HUDEP-2 (cell line): Measurements from ENCODE around the gene EFEMP2.

Experiments
- DNase-seq, 76 experiments: peaks; one replicate each; lab custom pipeline; 2025; ENCODE audit not compliant: unreplicated experiment in 76 of 76; lab: John Stamatoyannopoulos, UW

The EFEMP2 gene

DNA sequence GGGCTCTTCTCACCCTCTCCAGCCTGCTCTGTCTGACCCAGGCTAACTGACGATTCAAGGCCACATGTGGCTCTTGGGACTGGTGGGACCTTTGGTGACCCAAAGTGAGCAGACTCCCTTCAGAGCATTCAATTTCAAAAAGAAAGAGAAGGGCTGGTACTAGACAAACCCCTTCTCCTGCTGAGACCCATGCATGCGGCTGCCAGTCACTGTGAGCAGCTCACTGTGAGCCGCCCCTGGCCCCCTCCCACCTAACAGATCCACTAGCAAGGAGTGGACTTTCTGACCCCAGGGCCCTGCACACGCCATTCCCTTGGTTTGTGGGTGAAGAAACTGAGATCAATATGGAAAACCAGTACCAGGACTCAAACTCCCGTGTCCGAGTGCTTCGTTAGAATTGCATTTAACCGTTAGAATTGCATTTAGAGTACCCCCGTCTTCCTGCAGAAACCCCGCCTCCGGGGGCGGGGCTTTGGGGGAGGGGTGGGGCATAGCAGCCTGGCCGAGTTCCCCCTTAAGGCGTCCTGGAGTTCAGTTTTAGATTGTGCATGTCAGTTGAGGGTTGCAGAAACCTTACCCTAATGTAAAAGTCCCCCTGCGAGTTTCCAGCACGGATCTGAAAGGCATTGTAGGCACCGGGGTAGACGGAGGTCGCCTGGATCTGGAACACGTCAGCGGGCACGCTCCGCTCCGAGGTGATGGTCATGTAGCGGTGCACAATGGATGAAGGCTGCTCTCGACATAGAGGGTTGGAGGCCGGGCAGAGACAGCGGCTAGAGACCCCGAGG, 5.1 kb downstream of the EFEMP2 start:
- DNase-seq = peak in 4 of 76 experiments; percentile 3 to 15 (median 6)

DNA sequence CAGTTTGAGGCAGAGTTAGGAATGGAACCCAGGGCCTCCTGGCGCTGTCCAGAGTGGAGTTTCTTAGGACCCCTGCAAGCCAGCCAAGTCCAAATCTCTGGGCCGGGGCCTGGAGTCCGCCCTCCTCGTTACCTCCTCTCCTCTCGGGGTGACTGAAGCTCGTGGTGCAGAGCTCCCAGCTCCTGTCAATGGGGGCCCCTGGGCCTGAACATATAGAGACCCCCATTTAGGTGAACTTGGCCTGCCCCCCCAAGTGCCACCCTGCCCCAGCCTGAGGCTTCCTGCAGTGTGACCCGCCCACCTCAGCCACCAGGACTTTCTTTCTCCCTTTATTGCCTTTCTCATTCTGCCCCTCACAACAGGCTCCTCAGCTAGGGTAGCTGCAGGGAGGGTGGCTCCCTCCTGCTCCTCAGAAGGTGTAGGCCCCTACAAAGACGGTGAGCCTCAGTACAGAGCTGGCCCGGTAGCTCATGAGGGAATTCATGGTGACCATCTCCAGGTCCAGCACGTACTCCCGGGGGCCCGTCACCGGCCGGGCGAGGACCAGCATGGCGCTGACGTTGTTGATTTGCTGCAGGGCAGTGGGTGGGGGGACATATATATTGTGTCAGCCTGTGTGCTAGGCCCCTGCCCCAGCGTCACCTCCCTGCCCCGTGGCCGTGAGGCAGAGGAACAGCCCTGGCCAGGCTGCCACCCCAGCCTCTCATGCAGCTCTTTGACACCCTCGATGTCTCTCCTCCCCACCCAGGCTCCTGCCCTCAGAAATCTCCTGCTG, 5.9 kb downstream of the EFEMP2 start:
- no peak for DNase-seq

DNA sequence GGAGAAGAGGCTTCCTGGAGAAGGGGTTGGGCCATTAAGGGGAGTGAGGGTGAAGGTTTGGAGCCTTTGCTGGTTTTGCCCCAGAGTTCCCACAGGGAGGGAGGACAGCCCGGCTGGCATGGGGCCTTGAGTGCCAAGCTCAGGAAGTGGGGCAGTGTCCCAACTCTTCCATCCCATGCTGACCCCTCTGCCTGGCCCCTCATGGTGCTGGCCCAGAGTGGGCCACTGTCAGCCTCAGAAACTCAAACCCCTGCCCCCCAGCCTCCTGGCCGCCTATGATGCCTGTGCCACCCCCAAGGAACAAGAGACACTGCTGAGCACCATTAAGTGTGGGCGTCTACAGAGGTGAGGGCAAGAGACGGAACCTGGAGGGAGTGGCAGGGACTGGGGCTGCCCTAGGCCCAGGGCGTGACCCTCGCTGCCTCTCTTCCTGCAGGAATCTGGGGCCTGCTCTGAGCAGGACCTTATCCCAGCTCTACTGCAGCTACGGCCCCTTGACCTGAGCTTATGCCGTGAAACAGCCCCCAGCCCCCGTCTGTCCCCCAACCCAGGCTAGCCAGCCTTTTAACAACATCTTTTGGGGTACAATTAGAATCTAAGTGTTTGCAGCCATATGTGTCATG, 6.9 kb downstream of the EFEMP2 start:
- DNase-seq = no peak

DNA sequence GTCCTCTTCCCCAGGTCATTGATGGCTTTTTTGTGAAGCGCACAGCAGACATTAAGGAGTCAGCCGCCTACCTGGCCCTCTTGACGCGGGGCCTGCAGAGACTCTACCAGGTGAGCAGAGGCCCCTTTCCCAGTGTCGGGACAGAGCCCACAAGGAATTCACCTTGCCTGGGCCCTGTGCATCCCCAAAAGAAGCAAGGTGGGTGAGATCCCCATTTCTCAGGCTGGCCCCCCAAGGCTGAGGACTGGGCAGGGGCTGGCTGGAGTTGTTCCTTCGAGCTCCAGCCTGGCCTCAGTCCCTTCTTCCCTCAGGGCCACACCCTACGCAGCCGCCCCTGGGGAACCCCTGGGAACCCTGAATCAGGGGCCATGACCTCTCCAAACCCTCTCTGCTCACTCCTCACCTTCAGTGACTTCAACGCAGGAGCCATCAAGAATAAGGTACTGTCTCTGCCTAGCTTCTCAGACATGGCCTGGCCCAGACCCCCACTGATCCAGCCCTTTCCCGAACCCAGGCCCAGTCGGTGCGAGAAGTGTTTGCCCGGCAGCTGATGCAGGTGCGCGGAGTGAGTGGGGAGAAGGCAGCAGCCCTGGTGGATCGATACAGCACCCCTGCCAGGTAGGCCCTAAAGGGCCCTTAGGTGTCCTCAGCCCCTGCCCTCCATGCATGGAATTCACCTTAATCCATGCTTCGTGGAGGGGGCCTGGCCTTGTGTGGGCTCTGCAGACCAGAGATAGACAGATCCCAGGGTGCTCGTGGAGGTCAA, 7.7 kb downstream of the EFEMP2 start:
- no peak for DNase-seq

DNA sequence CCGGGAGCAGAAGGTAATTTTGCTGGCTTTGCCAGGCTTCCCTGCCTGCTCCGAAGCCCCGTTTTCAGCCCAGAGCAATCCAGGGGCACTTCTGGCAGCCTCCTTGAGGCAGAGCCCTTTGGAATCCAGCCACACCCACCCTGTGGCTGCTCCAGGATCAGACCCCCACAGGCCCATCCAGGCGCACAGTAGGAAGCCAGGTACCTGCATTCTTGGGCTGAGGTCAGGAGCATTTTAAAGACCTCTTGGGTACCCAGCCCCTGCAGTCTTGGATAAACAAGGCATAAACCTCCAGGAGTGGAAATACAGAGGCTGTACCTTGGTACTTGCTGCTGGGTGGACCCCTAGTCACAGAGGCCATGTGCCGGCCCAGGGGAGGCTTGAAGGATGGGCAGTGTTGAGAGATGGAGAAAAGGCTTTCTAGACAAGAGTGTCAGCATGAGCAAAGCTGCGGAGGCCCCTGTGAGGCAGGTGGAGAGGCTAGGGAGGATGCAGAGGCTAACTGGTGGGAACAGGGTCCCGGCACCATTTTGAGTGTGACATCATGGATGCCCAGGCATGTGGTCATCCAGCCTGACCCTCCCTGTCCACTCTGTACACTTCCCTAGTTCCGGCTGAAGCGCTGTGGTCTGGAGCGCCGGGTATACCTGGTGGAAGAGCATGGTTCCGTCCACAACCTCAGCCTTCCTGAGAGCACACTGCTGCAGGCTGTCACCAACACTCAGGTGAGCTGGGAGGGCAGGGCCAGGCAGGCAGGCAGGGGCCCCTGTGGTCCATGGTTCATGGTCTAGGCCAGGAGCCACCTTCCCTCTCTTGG, 8.5 kb downstream of the EFEMP2 start:
- no peak for DNase-seq

DNA sequence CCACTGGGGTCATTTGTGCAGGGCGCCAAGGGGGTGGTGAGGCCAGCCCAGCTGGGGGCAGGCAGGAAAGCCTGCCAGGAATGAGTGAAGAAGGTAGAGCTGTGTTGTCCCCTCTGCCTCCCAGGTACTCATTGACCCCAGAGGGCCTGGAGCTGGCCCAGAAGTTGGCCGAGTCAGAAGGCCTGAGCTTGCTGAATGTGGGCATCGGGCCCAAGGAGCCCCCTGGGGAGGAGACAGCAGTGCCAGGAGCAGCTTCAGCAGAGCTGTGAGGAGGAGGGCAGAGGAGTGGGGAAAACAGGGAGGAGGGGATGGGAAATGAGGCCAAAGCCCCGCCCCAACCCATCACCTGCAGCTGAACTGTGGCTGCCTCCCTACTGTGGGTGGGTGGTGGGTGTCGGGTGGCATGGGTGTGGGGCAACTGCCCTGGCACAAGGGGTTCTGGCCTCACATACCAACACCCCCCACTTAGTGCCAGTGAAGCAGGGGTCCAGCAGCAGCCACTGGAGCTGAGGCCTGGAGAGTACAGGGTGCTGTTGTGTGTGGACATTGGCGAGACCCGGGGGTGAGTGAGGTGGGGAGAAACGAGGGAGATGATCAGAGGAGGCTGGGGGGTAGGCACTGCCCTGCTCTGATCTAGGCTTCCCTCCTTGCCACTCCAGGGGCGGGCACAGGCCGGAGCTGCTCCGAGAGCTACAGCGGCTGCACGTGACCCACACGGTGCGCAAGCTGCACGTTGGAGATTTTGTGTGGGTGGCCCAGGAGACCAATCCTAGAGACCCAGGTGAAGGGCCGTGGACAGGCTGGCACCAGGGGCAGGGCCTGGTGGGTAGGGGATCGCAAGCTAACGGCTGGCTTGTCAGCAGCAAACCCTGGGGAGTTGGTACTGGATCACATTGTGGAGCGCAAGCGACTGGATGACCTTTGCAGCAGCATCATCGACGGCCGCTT, 9.4 kb downstream of the EFEMP2 start:
- no peak for DNase-seq

DNA sequence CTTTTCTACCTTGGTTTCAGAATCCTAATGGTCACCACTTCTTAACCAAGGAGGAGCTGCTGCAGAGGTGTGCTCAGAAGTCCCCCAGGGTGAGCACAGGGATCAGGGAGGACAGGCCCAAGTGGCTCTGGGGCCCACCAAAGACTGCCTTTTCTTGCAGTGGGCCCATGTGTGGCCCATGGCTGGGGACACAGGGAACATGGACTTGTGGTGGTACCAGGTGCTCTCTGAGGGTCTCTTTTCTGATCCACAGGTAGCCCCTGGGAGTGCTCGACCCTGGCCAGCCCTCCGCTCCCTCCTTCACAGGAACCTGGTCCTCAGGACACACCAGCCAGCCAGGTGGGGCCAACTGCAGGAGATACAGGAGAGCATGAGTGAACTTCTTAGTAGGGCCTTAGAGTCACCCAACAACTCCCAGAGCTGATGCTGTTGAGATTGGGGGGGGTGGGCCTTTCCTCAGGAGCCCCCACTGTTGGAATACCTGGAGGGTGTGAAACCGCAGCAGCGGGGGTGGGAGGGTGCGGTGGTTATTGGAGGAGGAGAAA, 10.3 kb downstream of the EFEMP2 start:
- no peak for DNase-seq

DNA sequence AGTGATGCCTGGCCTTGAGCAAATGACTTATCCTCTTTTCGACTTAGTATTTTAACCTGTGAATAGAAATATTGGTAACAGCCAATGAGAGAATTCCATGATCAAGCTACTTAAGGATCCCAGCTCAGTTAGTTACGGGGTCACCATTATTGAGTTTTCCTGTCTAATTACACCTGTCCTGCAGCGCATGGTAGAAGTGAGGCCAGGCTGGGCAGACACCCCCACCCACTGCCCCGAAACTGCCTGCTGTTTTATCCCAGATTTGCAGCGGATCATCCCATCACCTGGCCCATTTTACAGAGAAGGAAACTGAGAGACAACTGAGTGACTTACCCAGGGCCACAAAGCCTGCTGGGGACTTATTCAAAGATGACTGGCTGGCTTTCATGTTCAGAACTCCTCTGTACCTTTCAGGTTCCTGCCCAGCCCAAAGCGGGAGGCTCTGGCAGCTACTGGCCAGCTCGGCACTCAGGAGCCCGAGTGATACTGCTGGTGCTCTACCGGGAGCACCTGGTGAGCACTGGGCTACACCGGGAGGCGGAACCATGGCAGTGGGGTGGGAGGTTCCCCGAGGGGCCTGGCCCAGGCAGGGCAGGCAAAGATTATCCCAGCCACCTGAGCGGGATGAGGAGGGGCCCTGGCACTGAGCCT, 10.9 kb downstream of the EFEMP2 start:
- DNase-seq = no peak

DNA sequence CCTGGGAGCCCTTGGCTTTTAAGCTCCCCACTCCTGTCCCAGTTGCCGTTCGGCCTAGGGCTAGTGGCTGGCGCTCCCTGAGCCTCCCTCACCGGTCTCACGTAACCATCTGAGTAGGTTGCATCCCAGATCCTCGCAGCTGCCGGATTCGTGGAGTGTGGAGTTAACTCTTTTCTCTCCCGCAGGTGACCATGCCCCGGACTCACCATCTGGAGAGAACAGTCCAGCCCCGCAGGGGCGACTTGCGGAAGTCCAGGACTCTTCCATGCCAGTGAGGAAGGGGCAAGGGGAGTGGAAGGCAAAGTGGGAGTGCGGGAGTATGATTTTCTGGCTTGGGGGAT, 11.5 kb downstream of the EFEMP2 start:
- DNase-seq = no peak

DNA sequence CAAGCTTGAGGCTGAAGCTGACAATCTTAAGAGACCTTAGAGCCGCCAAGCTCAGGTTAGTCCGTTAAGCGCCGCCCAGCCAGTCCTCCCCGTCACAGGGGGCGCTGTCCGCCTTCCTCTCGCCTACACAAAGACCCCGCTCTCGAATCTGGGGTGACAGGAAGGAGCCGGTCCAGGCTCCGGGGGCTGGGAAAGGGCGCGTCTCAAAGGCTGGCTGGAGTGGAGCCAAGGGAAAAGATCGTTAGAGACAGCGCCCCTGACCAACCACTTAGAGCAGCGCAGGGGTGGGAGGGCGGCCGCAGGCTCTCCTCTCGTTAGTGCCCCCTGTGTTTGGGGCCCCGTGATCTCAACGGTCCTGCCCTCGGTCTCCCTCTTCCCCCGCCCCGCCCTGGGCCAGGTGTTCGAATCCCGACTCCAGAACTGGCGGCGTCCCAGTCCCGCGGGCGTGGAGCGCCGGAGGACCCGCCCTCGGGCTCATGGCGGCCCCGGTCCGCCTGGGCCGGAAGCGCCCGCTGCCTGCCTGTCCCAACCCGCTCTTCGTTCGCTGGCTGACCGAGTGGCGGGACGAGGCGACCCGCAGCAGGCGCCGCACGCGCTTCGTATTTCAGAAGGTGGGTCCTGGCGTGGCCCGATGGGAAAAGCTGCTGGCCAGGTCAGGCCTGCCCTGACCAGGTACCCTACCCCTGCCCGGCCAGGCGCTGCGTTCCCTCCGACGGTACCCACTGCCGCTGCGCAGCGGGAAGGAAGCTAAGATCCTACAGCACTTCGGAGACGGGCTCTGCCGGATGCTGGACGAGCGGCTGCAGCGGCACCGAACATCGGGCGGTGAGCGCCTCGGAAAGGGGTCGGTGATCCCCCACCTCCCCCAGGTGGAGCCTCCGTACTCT, 12.1 kb downstream of the EFEMP2 start, which contains the start of gene MUS81:
TSS of gene MUS81 (plus strand) at position 156 of the 887 bp plus-strand sequence. CDS start at position 477, 321 bp downstream.
- DNase-seq = peak in 75 of 76 experiments; percentile 83 to 99 (median 96)

DNA sequence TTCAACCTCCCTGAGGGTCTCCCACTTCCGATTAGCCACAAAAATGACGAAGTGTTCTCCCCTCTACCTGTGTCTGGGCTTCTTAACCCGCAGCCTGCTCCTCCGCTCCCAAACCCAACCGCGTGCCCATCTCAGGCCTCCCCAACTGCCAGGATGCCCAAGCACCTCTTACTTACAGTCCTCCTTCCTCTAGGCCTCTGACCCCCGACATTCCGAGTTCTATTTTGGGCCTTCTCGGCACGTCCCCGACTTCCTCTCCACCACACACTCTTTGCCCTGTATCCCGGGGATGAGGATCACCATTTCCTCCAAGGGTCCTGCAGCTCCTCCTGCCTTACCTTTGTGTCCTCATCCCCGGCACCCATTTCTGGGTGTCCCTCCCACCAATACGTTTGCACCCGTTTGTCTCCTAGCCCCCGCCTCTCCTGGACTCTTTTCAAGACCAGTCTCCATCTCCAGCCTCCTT, 12.8 kb downstream of the EFEMP2 start:
- peak in 14 of 76 experiments; percentile 43 to 91 (median 53) for DNase-seq

DNA sequence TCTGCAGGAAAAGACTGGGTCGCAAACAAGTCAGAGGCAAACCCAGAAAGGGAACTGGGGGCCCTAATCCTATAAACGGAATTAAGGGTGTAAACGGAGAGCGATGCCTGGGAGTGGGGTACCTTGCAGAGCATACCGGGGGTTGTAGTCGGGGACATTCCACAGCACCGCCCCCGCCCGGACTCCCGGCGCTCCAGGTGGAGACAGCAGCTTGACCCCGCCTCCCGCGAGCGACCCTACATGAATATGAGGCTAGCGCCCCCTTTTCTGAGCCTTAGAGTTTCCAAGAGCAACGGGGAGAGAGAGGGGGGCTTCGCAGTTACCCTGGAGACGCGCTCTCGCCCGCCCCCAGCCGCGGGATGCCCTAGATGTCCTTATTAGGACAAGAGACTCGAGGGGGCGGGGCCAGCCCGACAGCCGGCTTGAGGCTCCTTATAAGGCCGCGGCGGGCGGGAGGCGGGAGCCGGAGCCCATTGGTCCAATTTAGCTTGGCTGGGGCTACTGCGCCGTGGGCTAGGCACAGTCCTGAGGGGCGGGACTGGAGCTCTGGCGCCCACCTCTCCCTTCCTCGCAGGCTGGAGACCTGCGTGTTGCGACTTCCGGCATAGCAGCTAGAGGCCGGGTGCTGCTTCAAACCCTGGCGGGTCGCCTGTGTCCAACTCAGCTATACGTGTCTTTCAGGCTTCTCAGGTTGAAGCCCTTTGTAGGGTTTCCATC, 13.3 kb downstream of the EFEMP2 start:
- peak in 75 of 76 experiments; percentile 52 to 98 (median 93) for DNase-seq

DNA sequence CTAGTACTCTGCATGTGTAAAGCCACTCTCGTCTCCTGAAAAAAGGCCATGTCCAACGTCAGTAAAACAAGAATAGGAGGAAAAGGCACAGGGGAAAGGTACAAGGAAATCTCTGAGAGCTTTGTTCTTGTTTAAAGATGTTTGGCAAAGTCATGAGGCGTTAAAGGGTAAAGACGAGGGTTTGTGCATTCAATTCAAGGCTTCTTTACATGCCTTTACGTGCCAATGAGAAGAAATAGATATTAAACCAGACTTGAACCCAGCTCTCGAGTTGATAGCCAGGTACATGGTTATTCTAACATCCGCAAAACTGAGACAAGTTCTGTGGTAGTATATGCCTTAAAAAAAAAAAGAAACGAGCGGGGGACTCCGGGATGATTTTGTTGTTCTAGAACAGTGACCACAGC, 13.9 kb downstream of the EFEMP2 start:
- DNase-seq = peak in 3 of 76 experiments; percentile 45 to 46 (median 45)

DNA sequence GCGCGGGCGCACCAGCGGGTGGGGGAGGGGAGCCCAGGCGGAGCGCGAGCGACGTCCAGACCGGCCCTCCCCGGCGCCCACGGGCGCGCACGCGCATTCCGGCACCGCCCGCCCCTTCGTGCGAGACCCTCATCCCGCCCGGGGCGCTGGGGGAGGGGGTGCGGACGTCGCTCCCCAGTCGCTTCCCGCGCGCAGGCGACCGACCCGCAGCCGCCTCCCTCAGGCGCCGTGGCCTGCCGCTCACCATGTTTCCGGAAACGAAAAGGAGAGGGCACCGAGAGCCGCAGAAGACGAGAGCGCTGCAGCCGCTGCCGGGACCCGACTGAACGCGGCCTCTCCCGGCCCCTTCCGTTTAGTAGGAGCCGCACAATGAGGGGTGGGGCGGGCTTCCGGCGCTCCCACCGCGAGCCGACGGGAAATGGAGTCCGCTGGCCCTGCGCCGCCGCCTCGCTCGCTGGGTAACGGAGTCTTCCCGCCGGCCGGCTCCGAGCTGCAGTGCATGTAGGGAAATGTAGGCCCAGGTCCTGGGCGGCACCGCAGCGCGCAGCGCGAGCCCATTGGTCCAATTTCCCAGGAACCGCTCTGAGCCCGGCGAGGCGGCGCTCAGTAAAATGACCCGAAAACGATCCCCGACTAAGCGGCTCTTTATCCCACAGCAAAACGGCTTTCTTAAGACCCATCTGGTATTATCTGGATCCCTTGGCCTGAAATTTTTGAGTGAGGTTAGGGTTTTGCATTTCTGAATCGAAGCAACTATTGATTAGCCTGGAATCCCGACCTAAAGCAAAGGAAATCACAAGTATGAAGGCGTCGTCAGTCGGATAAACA, 14.5 kb downstream of the EFEMP2 start, which contains the start of gene CFL1:
TSS of gene CFL1 (minus strand) at position 328 of the 828 bp plus-strand sequence. CDS start at position 247, 81 bp downstream.
- DNase-seq = peak in 74 of 76 experiments; percentile 58 to 98 (median 95)

DNA sequence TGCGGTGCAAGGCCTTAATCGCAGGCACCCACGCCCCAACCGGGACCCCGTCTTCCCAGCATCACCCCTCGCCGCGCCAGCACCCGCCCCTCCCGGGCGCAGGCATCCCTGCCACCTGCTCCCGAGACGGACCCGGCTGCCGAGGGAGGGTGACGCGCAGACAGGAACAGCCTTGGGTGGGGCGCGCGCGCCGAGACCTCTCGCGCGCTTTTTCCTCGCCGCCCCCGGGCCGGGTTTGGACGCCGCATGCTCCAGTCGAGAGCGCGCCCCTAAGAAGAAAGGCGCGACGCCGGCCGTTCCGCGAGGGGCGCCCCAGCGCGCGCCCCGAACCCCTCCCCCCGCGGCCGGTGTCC, 15.1 kb downstream of the EFEMP2 start:
- peak in 33 of 76 experiments; percentile 13 to 67 (median 41) for DNase-seq
